GM12875 (cell line): ENCODE data around the gene OXT.
"Not testable (repeated sequence)": the region's sequence is repeated elsewhere in the genome, so short reads cannot be mapped to it uniquely, and the experiment has no call there.

Source experiments
- H3K4me3 ChIP-seq: one replicate; pipeline ENCODE4 v1.5.1; 2011; ENCODE audit warnings: low read depth, low read length, control low read depth
- TF ChIP-seq, protein P1 (sequence below): IDR thresholded peaks from 2 replicates; pipeline ENCODE4 v1.5.1; 2011; ENCODE audit warnings: low read depth, mild to moderate bottlenecking, control low read depth, inconsistent platforms, low read length, moderate library complexity, borderline replicate concordance; ENCODE audit not compliant: insufficient read depth

The OXT gene

GRCh38 chr20:3111995-3112394, 40.6 kb downstream of the OXT start:
- no peak overlapping the region for H3K4me3 ChIP-seq
- TF ChIP-seq, protein P1, sequence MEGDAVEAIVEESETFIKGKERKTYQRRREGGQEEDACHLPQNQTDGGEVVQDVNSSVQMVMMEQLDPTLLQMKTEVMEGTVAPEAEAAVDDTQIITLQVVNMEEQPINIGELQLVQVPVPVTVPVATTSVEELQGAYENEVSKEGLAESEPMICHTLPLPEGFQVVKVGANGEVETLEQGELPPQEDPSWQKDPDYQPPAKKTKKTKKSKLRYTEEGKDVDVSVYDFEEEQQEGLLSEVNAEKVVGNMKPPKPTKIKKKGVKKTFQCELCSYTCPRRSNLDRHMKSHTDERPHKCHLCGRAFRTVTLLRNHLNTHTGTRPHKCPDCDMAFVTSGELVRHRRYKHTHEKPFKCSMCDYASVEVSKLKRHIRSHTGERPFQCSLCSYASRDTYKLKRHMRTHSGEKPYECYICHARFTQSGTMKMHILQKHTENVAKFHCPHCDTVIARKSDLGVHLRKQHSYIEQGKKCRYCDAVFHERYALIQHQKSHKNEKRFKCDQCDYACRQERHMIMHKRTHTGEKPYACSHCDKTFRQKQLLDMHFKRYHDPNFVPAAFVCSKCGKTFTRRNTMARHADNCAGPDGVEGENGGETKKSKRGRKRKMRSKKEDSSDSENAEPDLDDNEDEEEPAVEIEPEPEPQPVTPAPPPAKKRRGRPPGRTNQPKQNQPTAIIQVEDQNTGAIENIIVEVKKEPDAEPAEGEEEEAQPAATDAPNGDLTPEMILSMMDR, result no peak

DNA sequence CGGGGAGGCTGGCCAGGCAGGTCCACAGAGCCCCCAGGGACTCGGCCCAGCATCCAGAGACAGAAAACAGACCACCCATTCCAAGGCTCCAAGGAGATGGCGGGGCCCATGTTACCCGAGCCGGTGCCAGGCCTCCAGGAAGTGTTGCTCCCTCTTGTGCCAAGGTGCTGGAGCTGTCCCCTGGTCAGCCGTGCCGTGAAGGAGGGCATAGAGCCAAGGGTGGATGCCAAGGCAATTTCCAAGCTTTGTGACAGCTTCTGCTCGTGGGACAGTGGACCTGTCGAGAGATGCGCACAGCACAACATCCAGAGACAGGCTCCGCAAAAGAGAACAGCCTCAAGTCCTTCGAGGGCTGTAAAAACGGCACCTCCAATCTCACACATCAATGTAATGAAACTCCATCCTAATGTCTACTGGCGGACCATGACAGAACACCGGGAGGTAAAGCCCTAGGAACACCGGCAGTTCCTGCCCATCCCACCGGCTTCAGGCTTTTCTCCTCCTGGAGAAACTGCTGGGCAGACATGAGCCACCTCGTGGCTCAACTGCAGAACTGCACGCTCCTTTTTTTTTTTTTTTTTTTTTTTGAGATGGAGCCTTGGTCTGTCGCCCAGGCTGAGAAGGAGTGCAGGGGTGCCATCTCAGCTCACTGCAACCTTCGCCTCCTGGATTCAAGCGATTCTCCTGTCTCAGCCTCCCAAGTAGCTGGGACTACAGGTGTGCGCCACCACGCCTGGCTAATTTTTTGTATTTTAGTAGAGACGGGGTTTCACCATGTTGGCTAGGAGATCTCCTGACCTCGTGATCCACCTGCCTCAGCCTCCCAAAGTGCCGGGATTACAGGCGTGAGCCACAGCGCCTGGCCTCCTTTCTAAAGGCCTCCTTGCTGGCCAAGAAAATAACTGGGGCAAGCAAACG, 44.0 kb downstream of the OXT start:
- no peak overlapping the region for H3K4me3 ChIP-seq
- TF ChIP-seq, protein P1, result peak; percentile 74

GRCh38 chr20:3116341-3116740, 44.9 kb downstream of the OXT start:
- TF ChIP-seq, protein P1, result no peak

GRCh38 chr20:3117839-3118379, 46.5 kb downstream of the OXT start:
- TF ChIP-seq, protein P1, result peak; percentile 38; the same call in 1 of the 2 replicates
- not testable (repeated sequence) for H3K4me3 ChIP-seq

More at GRCh38 chr20:3116341-3116740, 44.9 kb downstream of the OXT start:
- no peak overlapping the region for H3K4me3 ChIP-seq

- TF ChIP-seq, protein P1, result no peak
- no peak overlapping the region for H3K4me3 ChIP-seq
Measured at GRCh38 chr20:3119044-3119443, 47.6 kb downstream of the OXT start.

DNA sequence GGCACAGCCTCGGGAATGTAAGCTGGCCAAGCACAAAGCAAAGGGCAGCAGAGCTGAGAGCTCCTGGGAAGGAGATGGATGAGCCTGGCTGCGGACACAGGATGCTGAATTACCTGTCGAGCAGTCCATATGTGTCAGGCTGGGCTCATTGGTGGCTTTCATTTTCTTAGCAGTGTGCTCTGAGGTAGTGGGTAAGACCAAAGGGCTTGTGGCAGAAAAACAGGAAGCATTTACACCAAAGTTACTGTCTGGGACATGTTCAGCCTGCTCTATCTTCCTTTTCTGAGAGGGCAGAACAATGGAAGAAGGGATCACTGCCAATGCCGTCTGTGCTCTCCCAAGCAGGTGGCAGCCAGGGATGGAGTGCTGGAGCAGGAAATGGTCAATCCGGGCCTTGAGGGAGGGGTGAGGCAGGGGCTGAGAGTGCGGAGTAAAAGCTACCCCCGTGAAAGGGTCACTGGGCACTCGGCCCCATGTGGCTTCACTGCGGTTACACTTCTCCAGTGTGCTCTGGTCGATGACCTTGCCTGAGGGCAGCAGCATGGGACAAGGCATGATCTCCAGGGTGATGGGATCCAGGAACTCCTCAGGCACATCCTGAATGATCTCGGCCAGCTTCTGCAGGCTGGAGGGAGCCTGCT, 50.0 kb downstream of the OXT start:
- no peak overlapping the region for H3K4me3 ChIP-seq
- TF ChIP-seq, protein P1, result no peak
